ENCODE results near the gene CFAP46. TPM values are rescaled to one million over a fixed set of nuclear protein-coding genes. Genes with fewer than 3 reads are reported as not detected.

CFAP46 gene
- total and polyA plus RNA-seq, 2 of the 8 experiments (the other 6 are each of a cell fraction or from before 2014, with no cell fraction given) = 2.6 to 4.8 TPM

- TF ChIP-seq USF2 (IDR thresholded peaks at IDR 0.05; ENCODE audit: low read length) (no peak), TCF12 (IDR thresholded peaks at IDR 0.05; ENCODE audit: low read depth, low read length) (no peak), RFX5 (IDR thresholded peaks at IDR 0.05; ENCODE audit: borderline replicate concordance, low read depth, low read length) (no peak), SAP30 (IDR thresholded peaks at IDR 0.05; ENCODE audit: insufficient read depth, insufficient replicate concordance, low read length) (no peak), MAFK (IDR thresholded peaks at IDR 0.05; ENCODE audit: low read depth, low read length) (no peak), MAX (IDR thresholded peaks at IDR 0.05) (no peak), KDM4A (IDR thresholded peaks at IDR 0.05; ENCODE audit: low read depth, low read length, severe bottlenecking) (no peak)
These were observed 27.0 kb downstream of the CFAP46 start (continued) for GRCh38 chr10:132915411-132915810.
